Central memory CD8-positive, alpha-beta T cell (primary cell): Measurements from ENCODE around the gene ROR1.

Experiments
- ATAC-seq: fragments of 150-1000 bp; cut with Tn5 transposase; replicated peaks from 2 replicates; pipeline ENCODE4 v1.10.0; 2022; ENCODE audit warnings: mild to moderate bottlenecking, moderate FRiP score, moderate number of reproducible peaks; ENCODE audit not compliant: poor library complexity, severe bottlenecking; ENCODE audit errors: extremely low read depth
- DNase-seq, 2 donors: peaks; one replicate each; pipeline ENCODE4 v3.0.0; 2021; ENCODE audit warnings: low spot score in 2 of 2
- H3K27ac Mint-ChIP-seq: one replicate; pipeline ENCODE4 v1.8.0; 2022; ENCODE audit warnings: low read depth, mild to moderate bottlenecking, moderate library complexity, mixed read lengths
- H3K27me3 Mint-ChIP-seq: one replicate; pipeline ENCODE4 v1.8.0; 2022; ENCODE audit warnings: mixed read lengths
- H3K36me3 Mint-ChIP-seq: one replicate; pipeline ENCODE4 v1.8.0; 2022; ENCODE audit warnings: mild to moderate bottlenecking, moderate library complexity, mixed read lengths; ENCODE audit not compliant: insufficient read depth
- H3K4me1 Mint-ChIP-seq: one replicate; pipeline ENCODE4 v1.8.0; 2022; ENCODE audit warnings: mixed read lengths
- H3K4me3 Mint-ChIP-seq: one replicate; pipeline ENCODE4 v1.8.0; 2022; ENCODE audit warnings: mild to moderate bottlenecking, moderate library complexity, mixed read lengths
- H3K9me3 Mint-ChIP-seq: one replicate; pipeline ENCODE4 v1.8.0; 2022; ENCODE audit warnings: mixed read lengths

The ROR1 gene

GRCh38 chr1:63773815-63774616, at the start of gene ROR1:
Gene ROR1 (plus strand): TSS chr1:63774017.
- DNase-seq, result no peak
- ATAC-seq, result no peak
- Mint-ChIP-seq H3K36me3 (no peaks in the 10 kb centered on the region), H3K9me3 (no peaks in the 10 kb centered on the region), H3K4me3 (peak within 1 kb of the TSS; percentile 27), H3K27ac (no peak within 1 kb of the TSS), H3K27me3 (peaks cover 78% of the 10 kb centered on the region), H3K4me1 (no peaks in the 10 kb centered on the region)

GRCh38 chr1:63724375-63724899, 49.4 kb upstream of the ROR1 start:
- no peak overlapping the region for H3K27ac Mint-ChIP-seq

DNA sequence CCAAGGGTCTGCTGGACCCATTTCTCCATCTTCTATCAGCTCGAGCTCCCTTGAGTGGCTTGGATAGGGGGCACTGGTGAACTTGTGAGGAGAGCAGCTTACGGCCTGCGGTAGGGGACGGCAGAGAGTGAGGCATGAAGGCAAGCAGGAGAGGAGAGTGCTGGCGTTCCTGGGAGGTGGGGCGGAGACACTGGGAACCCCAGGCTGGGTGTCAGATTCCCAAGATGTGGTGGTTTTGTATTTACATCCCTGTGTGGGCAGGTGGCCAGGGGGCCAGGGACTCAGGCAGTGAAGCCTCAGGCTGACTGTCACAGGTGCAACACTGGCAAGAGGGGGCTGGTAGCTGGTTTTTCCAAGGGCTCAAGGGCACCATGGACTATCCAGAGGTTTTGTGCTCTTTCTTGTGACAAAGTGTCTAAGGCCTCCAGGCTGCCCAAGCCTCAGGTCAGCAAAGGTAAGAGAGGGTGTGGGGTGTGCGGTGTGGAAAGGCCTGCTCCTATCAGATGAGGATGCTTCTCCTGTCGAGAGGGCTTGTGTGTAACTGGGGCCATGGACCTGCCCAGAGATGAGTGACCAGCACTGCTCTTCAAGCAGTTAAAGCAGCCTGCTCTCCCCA, 45.1 kb upstream of the ROR1 start:
- ATAC-seq, result no peak
- DNase-seq, result no peak
- H3K4me3 Mint-ChIP-seq, result no peak overlapping the region
- H3K27me3 Mint-ChIP-seq, result no peaks in the 10 kb centered on the region
- no peaks in the 10 kb centered on the region for H3K36me3 Mint-ChIP-seq
- no peak overlapping the region for H3K27ac Mint-ChIP-seq
- H3K4me1 Mint-ChIP-seq, result no peaks in the 10 kb centered on the region
- H3K9me3 Mint-ChIP-seq, result no peaks in the 10 kb centered on the region

More at GRCh38 chr1:63724375-63724899, 49.4 kb upstream of the ROR1 start:
- no peak overlapping the region for H3K4me3 Mint-ChIP-seq
- DNase-seq (no peak), ATAC-seq (no peak)
- no peaks in the 10 kb centered on the region for H3K9me3 Mint-ChIP-seq
- no peaks in the 10 kb centered on the region for H3K36me3 Mint-ChIP-seq
- H3K27me3 Mint-ChIP-seq, result no peaks in the 10 kb centered on the region
- H3K4me1 Mint-ChIP-seq, result no peaks in the 10 kb centered on the region

DNA sequence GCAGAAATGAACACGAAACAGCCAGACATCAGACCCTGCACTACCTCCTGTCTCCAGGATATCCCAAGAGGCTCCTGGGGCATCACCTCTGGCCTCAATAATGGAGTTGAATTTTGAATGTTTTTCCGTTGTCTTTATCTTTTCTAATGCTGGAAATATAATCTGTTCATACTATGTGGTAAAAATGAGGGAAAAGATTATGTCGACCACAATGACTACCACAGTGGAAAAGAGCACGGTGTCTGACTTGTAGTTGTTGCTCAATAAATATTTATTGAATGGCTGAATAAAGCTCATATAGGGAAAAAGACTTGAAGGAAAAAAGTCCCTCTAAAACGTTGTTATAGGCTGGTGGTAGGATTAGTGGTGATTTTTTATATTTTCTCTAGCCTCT, 44.6 kb upstream of the ROR1 start:
- ATAC-seq (no peak), DNase-seq (no peak)
- Mint-ChIP-seq H3K9me3 (peaks cover under 1% of the 10 kb centered on the region), H3K4me3 (no peak overlapping the region), H3K36me3 (no peaks in the 10 kb centered on the region), H3K27me3 (peaks cover 3% of the 10 kb centered on the region), H3K27ac (no peak overlapping the region), H3K4me1 (no peaks in the 10 kb centered on the region)

GRCh38 chr1:63730211-63730610, 43.6 kb upstream of the ROR1 start:
- Mint-ChIP-seq H3K27ac (no peak overlapping the region), H3K27me3 (peaks cover 13% of the 10 kb centered on the region), H3K36me3 (no peaks in the 10 kb centered on the region), H3K9me3 (peaks cover 8% of the 10 kb centered on the region), H3K4me1 (no peaks in the 10 kb centered on the region), H3K4me3 (no peak overlapping the region)
- no peak for ATAC-seq
- no peak for DNase-seq

DNA sequence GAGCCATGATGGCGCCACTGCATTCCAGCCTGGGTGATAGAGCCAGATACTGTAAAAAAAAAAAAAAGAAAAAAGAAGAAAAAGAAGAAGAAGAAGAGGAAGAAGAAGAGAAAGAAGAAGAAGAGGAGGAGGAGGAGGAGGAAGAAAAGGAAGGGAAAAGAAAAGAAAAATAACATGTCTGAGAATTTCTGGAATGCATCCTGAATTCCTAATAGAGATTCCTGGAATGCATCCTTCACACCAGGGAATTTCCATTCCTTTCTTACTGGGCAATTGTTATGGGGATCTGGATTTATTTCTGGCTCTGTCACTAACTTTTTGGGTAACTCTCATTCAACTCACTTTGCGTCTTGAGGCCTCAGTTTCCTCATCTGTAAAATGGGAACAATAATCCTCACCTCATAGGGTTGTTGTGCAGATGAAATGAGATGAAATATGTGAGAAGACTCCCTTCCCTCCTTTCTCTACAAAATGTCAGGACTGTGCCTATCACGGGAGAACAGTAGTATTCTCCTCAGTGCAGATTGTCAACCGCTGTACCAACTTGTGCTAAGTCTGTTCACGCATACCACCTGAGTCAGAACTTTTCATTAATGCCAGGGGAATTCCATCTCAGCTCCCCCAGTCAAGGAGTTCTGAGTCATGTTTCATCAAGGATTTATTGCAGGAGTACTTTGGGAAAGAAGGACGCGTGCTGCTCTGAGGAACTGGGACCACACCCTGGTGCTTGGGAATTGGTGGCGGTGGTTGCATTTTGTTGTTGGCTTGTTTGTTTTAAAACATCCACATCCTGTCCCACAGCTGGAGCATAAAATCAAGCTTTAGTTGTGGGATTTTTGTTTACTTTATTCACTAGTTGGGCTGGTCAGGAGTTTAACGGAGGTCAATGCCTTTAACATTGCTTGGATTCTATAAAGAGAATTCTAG, 42.4 kb upstream of the ROR1 start:
- H3K27me3 Mint-ChIP-seq, result peaks cover 24% of the 10 kb centered on the region
- ATAC-seq (no peak), DNase-seq (no peak)

DNA sequence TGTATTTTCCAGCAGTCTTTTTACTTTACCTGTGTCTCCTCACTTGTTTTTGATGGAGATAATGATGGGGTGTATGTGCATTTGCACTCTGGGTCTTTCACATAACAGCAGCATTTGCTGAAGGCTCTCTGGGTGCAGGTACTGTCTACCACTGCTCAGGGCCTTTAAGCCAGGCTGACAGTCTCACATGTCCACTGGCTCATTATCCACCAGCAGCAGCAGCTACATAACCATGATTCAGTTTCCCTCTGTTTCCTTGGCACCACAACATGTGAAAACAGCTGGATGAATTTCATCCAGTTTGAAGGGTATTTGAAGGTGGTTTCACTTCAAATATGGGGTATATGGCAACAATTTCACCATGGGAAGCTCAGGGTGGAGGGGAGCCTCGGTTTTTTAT, 41.2 kb upstream of the ROR1 start:
- Mint-ChIP-seq H3K27ac (no peak overlapping the region), H3K4me1 (no peaks in the 10 kb centered on the region)

More for the DNA sequence above, 42.4 kb upstream of the ROR1 start:
- no peak overlapping the region for H3K27ac Mint-ChIP-seq
- H3K4me1 Mint-ChIP-seq, result no peaks in the 10 kb centered on the region
- no peaks in the 10 kb centered on the region for H3K36me3 Mint-ChIP-seq
- no peak overlapping the region for H3K4me3 Mint-ChIP-seq
- peaks cover 8% of the 10 kb centered on the region for H3K9me3 Mint-ChIP-seq

GRCh38 chr1:63738772-63739171, 35.0 kb upstream of the ROR1 start:
- peaks cover 8% of the 10 kb centered on the region for H3K9me3 Mint-ChIP-seq
- ATAC-seq, result no peak
- no peak overlapping the region for H3K27ac Mint-ChIP-seq

More for the DNA sequence above, 41.2 kb upstream of the ROR1 start:
- H3K36me3 Mint-ChIP-seq, result no peaks in the 10 kb centered on the region
- H3K27me3 Mint-ChIP-seq, result peaks cover 37% of the 10 kb centered on the region
- H3K9me3 Mint-ChIP-seq, result peaks cover 8% of the 10 kb centered on the region
- ATAC-seq, result no peak
- no peak overlapping the region for H3K4me3 Mint-ChIP-seq
- no peak for DNase-seq

DNA sequence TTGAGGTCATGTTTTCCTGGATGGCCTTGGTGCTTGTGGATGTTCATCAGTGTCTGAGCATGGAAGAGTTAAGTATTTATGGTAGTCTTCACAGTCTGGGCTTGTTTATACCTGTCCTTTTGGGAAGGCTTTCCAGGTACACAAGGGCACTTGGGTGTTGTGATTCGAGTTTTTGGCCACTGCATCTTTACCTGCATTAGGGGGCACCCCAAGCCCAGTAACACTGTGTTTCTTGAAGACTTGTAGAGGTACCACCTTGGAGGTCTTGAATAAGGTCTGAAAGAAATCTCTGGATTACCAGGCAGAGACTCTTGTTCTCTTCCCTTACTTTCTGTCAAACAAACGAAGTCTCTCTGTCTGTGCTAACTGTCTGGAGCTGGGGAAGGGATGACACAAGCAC, 34.4 kb upstream of the ROR1 start:
- Mint-ChIP-seq H3K4me3 (no peak overlapping the region), H3K4me1 (no peaks in the 10 kb centered on the region), H3K9me3 (peaks cover 5% of the 10 kb centered on the region), H3K27ac (no peak overlapping the region), H3K27me3 (peaks cover 88% of the 10 kb centered on the region), H3K36me3 (no peaks in the 10 kb centered on the region)
- no peak for DNase-seq
- ATAC-seq, result no peak

More at GRCh38 chr1:63738772-63739171, 35.0 kb upstream of the ROR1 start:
- Mint-ChIP-seq H3K27me3 (peaks cover 93% of the 10 kb centered on the region), H3K36me3 (no peaks in the 10 kb centered on the region), H3K4me3 (no peak overlapping the region), H3K4me1 (no peaks in the 10 kb centered on the region)
- no peak for DNase-seq

- H3K27me3 Mint-ChIP-seq, result peaks cover 78% of the 10 kb centered on the region
- no peak for ATAC-seq
- H3K4me1 Mint-ChIP-seq, result no peaks in the 10 kb centered on the region
- DNase-seq, result no peak
- no peaks in the 10 kb centered on the region for H3K36me3 Mint-ChIP-seq
- H3K4me3 Mint-ChIP-seq, result no peak overlapping the region
- H3K9me3 Mint-ChIP-seq, result no peaks in the 10 kb centered on the region
- no peak overlapping the region for H3K27ac Mint-ChIP-seq
These were observed 33.4 kb upstream of the ROR1 start for GRCh38 chr1:63740432-63740831.

GRCh38 chr1:63742526-63742925, 31.3 kb upstream of the ROR1 start:
- Mint-ChIP-seq H3K36me3 (no peaks in the 10 kb centered on the region), H3K4me1 (no peaks in the 10 kb centered on the region), H3K27me3 (peaks cover 73% of the 10 kb centered on the region), H3K4me3 (no peak overlapping the region), H3K9me3 (no peaks in the 10 kb centered on the region), H3K27ac (no peak overlapping the region)
- DNase-seq (no peak), ATAC-seq (no peak)

- DNase-seq, result no peak
- Mint-ChIP-seq H3K36me3 (no peaks in the 10 kb centered on the region), H3K9me3 (no peaks in the 10 kb centered on the region), H3K27me3 (peaks cover 75% of the 10 kb centered on the region), H3K27ac (no peak overlapping the region), H3K4me1 (no peaks in the 10 kb centered on the region), H3K4me3 (no peak overlapping the region)
- no peak for ATAC-seq
These were observed 30.0 kb upstream of the ROR1 start for GRCh38 chr1:63743781-63744180.
